NCI-H748 (cell line): Measurements from ENCODE around the gene MILR1.
"Not testable (repeated sequence)": the region's sequence is repeated elsewhere in the genome, so short reads cannot be mapped to it uniquely, and the experiment has no call there.

ENCODE experiments used
- DNase-seq: peaks from one replicate; lab custom pipeline; 2025; ENCODE audit not compliant: unreplicated experiment; lab: John Stamatoyannopoulos, UW

Gene MILR1

GRCh38 chr17:64426596-64426995, 22.3 kb upstream of the MILR1 start:
- DNase-seq = peak; percentile 33

- no peak for DNase-seq
These were observed 20.5 kb upstream of the MILR1 start for GRCh38 chr17:64428406-64428805.

- not testable (repeated sequence) for DNase-seq
These were observed 18.9 kb upstream of the MILR1 start for GRCh38 chr17:64430036-64430435.

GRCh38 chr17:64431534-64431933, 17.4 kb upstream of the MILR1 start:
- no peak for DNase-seq

GRCh38 chr17:64437944-64438525, 10.9 kb upstream of the MILR1 start:
- no peak for DNase-seq

- DNase-seq = not testable (repeated sequence)
These were observed 9.4 kb upstream of the MILR1 start for GRCh38 chr17:64439521-64439920.

- DNase-seq = no peak
These were observed 9.0 kb upstream of the MILR1 start for GRCh38 chr17:64439956-64440355.

GRCh38 chr17:64441772-64442540, 7.0 kb upstream of the MILR1 start:
- DNase-seq = no peak

- no peak for DNase-seq
These were observed 6.4 kb upstream of the MILR1 start for GRCh38 chr17:64442541-64442971.

GRCh38 chr17:64443086-64443760, 5.7 kb upstream of the MILR1 start:
- DNase-seq = no peak

- no peak for DNase-seq
These were observed 1.4 kb upstream of the MILR1 start for GRCh38 chr17:64447526-64447925.

GRCh38 chr17:64449545-64449944, 630 bp downstream of the MILR1 start:
- DNase-seq = no peak

- DNase-seq = no peak
These were observed 7.3 kb downstream of the MILR1 start for GRCh38 chr17:64455993-64456885.

- DNase-seq = no peak
These were observed 8.2 kb downstream of the MILR1 start for GRCh38 chr17:64457156-64457555.

- DNase-seq = no peak
These were observed 9.8 kb downstream of the MILR1 start for GRCh38 chr17:64458756-64459155.

- DNase-seq = no peak
These were observed 10.4 kb downstream of the MILR1 start for GRCh38 chr17:64459284-64459747.

GRCh38 chr17:64459818-64460217, 10.9 kb downstream of the MILR1 start:
- DNase-seq = not testable (repeated sequence)

- no peak for DNase-seq
These were observed 12.0 kb downstream of the MILR1 start for GRCh38 chr17:64460955-64461354.

GRCh38 chr17:64461788-64462187, 12.9 kb downstream of the MILR1 start:
- no peak for DNase-seq

- DNase-seq = no peak
These were observed 17.3 kb downstream of the MILR1 start for GRCh38 chr17:64466019-64466735.
